Hippocampal formation (tissue), 2 donors: Measurements from ENCODE around the gene ABO.
"Not testable (repeated sequence)": the region's sequence is repeated elsewhere in the genome, so short reads cannot be mapped to it uniquely, and the experiment has no call there.

Experiments
- DNase-seq, 2 donors: peaks; one replicate each; lab custom pipeline; 2025; lab: John Stamatoyannopoulos, UW

ABO gene

DNA sequence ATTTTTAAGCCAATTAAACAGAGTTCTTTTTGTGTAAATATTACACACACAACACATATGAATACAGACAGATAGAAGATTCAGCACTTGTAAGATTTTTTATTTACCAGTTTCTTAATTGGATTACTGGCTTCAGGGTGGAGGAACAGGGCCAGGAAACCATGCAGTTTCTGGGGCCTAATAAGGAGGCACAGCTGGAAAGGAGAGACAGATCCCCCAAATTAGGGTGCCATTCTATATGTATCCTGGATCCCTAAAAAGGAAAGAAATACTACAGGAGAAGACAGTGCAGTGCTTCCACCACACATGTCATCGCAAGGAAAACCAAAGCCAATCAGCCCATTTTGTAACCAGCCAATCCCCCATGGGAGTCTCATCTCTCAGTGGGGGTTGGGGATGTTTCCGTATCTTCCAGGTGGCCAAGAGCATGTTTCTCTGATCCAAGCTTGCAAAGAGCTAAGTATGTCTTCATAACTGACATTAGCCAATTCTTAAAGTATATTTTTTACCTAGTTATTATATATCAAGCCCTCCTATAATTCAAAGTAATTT, 15.8 kb upstream of the ABO start:
- DNase-seq: no peak

- DNase-seq: no peak
Measured at GRCh38 chr9:133286523-133286922, 11.5 kb upstream of the ABO start.

DNA sequence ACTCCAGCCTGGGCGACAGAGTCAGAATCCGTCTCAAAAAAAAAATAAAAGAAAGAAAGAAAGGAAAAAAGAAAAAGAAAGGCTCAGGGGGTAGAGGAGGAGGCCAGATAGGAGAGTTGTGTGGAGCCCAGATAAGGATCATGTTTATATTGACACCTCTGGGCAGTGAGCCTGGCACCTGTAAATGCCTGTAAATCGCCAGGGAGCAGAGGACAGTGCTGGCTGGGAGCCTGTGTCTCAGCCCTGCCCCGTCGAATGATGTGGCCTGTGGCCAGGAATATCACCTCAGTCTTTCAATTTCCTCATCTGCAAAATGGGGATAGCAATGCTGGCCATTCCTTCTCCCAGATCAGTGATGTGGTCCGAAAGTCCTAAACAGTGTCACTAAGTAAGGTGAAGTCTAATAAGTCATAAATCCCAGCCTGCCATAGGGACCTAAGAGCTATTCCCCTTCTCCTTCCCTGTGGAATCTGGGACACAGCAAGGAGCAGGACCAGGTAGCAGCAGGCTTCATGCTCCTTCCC, 10.3 kb upstream of the ABO start:
- no peak for DNase-seq

- DNase-seq: no peak
Measured at GRCh38 chr9:133284362-133284761, 9.4 kb upstream of the ABO start.

DNA sequence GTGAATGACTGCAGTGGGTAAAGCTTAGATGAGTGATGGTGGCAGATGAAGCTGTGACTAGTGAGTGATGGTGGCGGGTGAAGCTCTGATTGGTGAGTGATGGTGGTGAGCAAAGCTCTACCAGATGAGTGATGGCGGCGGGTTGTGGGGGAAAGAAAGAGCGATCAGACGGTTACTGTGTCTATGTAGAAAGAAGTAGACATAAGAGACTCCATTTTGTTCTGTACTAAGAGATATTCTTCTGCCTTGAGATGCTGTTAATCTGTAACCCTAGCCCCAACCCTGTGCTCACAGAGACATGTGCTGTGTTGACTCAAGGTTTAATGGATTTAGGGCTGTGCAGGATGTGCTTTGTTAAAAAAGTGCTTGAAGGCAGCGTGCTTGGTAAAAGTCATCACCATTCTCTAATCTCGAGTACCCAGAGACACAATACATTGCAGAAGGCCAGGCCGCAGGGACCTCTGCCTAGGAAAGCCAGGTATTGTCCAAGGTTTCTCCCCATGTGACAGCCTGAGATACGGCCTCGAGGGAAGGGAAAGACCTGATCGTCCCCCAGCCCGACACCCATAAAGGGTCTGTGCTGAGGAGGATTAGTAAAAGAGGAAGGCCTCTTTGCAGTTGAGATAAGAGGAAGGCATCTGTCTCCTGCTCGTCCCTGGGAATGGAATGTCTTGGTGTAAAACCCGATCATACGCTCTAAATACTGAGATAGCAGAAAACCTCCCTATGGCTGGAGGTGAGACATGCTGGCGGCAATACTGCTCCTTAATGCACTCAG, 8.4 kb upstream of the ABO start:
- DNase-seq: not testable (repeated sequence)

DNA sequence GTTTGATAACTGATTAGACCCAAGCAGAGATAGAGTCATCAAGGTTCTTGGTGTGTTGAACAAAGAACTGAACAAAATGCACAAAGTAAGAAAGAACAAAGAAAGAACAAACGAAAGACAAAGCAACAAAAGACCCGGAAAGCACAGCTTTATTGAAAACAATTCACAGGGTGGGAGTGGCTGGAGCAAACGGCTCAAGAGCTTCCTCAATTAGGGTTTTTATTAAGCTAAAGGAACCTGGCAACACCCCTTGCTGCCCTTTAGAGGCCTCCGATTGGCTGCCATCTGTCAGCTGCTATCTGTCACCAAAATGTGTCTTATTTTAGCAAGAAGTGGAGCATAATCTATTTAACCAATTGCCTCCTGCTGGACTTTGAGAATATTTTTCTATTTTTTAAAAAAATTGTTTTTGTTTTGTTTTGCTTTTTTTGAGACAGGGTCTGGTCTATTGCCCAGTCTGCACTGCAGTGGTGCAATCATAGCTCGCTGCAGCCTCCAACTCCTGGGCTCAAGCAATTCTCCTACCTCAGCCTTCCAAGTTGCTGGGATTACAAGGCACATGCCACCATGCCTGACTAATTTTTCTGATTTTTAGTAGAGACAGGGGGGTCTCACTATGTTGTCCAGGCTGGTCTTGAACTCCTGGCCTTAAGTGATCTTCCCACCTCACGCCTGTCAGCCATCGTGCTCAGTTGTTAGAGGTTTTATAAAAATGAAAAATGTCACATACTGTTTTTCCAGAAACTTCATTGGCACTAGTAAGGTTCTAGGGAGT, 7.7 kb upstream of the ABO start:
- no peak for DNase-seq

GRCh38 chr9:133280392-133280791, 5.4 kb upstream of the ABO start:
- no peak for DNase-seq

DNA sequence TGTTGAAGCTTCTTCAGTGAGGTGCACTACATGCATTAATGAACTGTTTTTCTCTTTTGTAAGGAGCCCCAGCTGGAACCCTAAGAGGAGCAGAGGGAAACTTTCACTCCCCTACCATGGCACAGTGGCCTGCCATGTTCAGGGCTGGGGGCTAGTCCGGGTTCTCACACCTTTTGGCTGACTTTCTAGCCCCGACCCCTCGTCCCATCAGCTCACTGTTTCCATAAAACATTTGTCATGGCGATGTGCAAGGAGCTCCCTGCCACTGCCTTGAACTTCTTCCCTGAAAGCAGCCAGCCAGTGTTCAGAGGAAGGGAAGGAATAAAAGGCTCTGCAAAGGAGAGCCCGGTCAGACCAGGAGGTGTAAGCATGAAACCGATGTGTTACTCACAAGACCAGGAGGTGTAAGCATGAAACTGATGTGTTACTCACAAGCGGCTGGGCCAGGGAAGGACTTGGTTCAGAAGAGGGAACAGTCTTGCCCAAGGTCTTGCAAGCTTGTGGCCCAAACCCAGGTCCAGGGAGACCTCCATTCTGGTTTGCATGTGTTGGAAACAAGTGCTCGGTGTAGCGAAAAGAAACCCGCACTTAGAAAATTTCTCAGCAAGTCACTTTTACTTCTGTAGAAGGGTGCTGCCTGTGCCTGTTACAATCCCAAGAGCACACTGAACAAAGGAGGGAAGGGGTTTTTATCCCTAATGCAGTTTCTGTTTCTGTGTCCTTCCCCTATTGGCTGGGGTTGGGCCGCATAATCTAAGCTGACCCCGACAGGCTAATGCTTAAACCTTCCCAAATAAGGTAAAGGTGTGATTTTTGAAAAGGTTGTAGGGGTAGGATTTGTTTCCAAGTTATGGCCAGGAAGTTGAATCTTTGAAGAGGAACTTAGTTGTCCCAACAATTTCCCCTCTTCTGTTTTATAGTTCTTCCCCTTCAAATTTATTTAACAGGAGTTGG, 3.4 kb upstream of the ABO start:
- DNase-seq: no peak

GRCh38 chr9:133277467-133277866, 2.5 kb upstream of the ABO start:
- DNase-seq: no peak

GRCh38 chr9:133276923-133277322, 1.9 kb upstream of the ABO start:
- DNase-seq: no peak

- DNase-seq: peak in 1 of 2 donors; percentile 2
Measured at GRCh38 chr9:133276001-133276884, 1.2 kb upstream of the ABO start.

GRCh38 chr9:133274236-133275104, 531 bp downstream of the ABO start:
- no peak for DNase-seq

GRCh38 chr9:133273819-133274218, 1.2 kb downstream of the ABO start:
- no peak for DNase-seq

GRCh38 chr9:133273098-133273497, 1.9 kb downstream of the ABO start:
- no peak for DNase-seq

GRCh38 chr9:133269537-133270362, 5.3 kb downstream of the ABO start:
- no peak for DNase-seq

GRCh38 chr9:133269136-133269535, 5.9 kb downstream of the ABO start:
- not testable (repeated sequence) for DNase-seq

- no peak for DNase-seq
Measured at GRCh38 chr9:133268335-133269056, 6.5 kb downstream of the ABO start.

- DNase-seq: no peak
Measured at GRCh38 chr9:133264235-133264764, 10.7 kb downstream of the ABO start.
